GM23338 (cell line): ENCODE results near the gene PRMT5. TPM values are rescaled to one million over a fixed set of nuclear protein-coding genes. Genes with fewer than 3 reads are reported as not detected.

Experiments
- ATAC-seq: fragments of 200-7000 bp; cut with Tn5 transposase; 3 replicates; pipeline ENCODE4 v1.9.1; 2020
- DNase-seq: peaks from one replicate; pipeline ENCODE4 v3.0.0-alpha.2; 2015; ENCODE audit warnings: low spot score
- H2AFZ ChIP-seq: fragments of 200-600 bp; sonication (generic); 2 replicates; pipeline ENCODE4 v1.8.0; 2016; ENCODE audit warnings: antibody characterized with exemption, mild to moderate bottlenecking, moderate library complexity
- H3F3A ChIP-seq: fragments of 200-600 bp; sonication (generic); replicated peaks from 2 replicates; pipeline ENCODE4 v1.8.0; 2017; ENCODE audit warnings: antibody characterized with exemption, mixed run types, low read depth
- H3K27ac ChIP-seq: fragments of 200-600 bp; sonication (generic); 2 replicates; pipeline ENCODE4 v1.6.1; 2016; ENCODE audit warnings: low read depth
- H3K27me3 ChIP-seq: fragments of 200-600 bp; sonication (generic); 2 replicates; pipeline ENCODE4 v1.8.0; 2016; ENCODE audit warnings: mild to moderate bottlenecking, mixed run types, moderate library complexity; ENCODE audit not compliant: insufficient read depth
- H3K36me3 ChIP-seq: fragments of 200-600 bp; sonication (generic); 2 replicates; pipeline ENCODE4 v1.8.0; 2016; ENCODE audit warnings: mild to moderate bottlenecking; ENCODE audit not compliant: insufficient read depth
- H3K4me1 ChIP-seq: fragments of 200-600 bp; sonication (generic); 2 replicates; pipeline ENCODE4 v1.8.0; 2016; ENCODE audit warnings: mild to moderate bottlenecking, moderate library complexity; ENCODE audit not compliant: insufficient read depth
- H3K4me2 ChIP-seq: fragments of 200-600 bp; sonication (generic); 2 replicates; pipeline ENCODE4 v1.7.1; 2017; ENCODE audit warnings: mixed run types
- H3K4me3 ChIP-seq: fragments of 200-600 bp; sonication (generic); 2 replicates; pipeline ENCODE4 v1.6.1; 2016; ENCODE audit warnings: mixed run types
- H3K79me2 ChIP-seq: fragments of 200-600 bp; sonication (generic); replicated peaks from 2 replicates; pipeline ENCODE4 v1.8.0; 2017; ENCODE audit warnings: mild to moderate bottlenecking; ENCODE audit not compliant: insufficient read depth
- H3K9me2 ChIP-seq: fragments of 200-600 bp; sonication (generic); 2 replicates; pipeline ENCODE4 v1.8.0; 2017; ENCODE audit not compliant: insufficient read depth
- H4K20me1 ChIP-seq: fragments of 200-600 bp; sonication (generic); replicated peaks from 2 replicates; pipeline ENCODE4 v1.8.0; 2017; ENCODE audit warnings: mild to moderate bottlenecking; ENCODE audit not compliant: insufficient read depth
- H3K27ac Mint-ChIP-seq: 2 replicates; pipeline ENCODE4 v1.8.0; 2020; ENCODE audit warnings: inconsistent platforms, mild to moderate bottlenecking, moderate library complexity, mixed read lengths
- H3K27me3 Mint-ChIP-seq: 3 replicates; pipeline ENCODE4 v1.8.0; 2022; ENCODE audit warnings: low read depth, mild to moderate bottlenecking, moderate library complexity, mixed read lengths, inconsistent platforms; ENCODE audit not compliant: insufficient read depth, poor library complexity
- H3K36me3 Mint-ChIP-seq: 3 replicates; pipeline ENCODE4 v1.8.0; 2021; ENCODE audit warnings: low read depth, mild to moderate bottlenecking, inconsistent platforms, moderate library complexity, mixed read lengths
- H3K4me1 Mint-ChIP-seq: 3 replicates; pipeline ENCODE4 v1.8.0; 2020; ENCODE audit warnings: mild to moderate bottlenecking, inconsistent platforms, mixed read lengths
- H3K4me3 Mint-ChIP-seq: 3 replicates; pipeline ENCODE4 v1.8.0; 2021; ENCODE audit warnings: moderate library complexity, mild to moderate bottlenecking, inconsistent platforms, mixed read lengths
- H3K9me3 Mint-ChIP-seq: 3 replicates; pipeline ENCODE4 v1.8.0; 2020; ENCODE audit warnings: moderate library complexity, mild to moderate bottlenecking, inconsistent platforms, mixed read lengths
- CREB1 ChIP-seq: fragments of 250-450 bp; sonication (Bioruptor Pico); IDR thresholded peaks from 2 replicates; pipeline ENCODE4 v1.5.0; 2020; ENCODE audit warnings: low read depth, mild to moderate bottlenecking, moderate library complexity
- STAT1 ChIP-seq: IDR thresholded peaks from one replicate; pipeline ENCODE4 v1.6.1; 2016; ENCODE audit warnings: antibody characterized with exemption; ENCODE audit not compliant: unreplicated experiment
- ZNF114 ChIP-seq: fragments of 250-450 bp; sonication (Bioruptor Pico); IDR thresholded peaks from 2 replicates; pipeline ENCODE4 v1.5.0; 2020; ENCODE audit warnings: mild to moderate bottlenecking, moderate library complexity
- ZNF462 ChIP-seq: fragments of 250-450 bp; sonication (Bioruptor Pico); IDR thresholded peaks from 2 replicates; pipeline ENCODE4 v1.5.0; 2020; ENCODE audit warnings: mild to moderate bottlenecking, moderate library complexity
- polyA plus RNA-seq: library from polyadenylated mRNA; unstranded; fragments of >200 nt; fragmentation: Nextera tagmentation; extraction: Ambion mirVana; gene quantifications from 2 replicates; pipeline ENCODE4 v1.2.1, GENCODE V29; 2016
- total RNA-seq: library from RNA; depleted of rRNA; stranded (reverse); fragments of >200 nt; shearing (Covaris generic); gene quantifications from 2 replicates; pipeline ENCODE4 v1.2.3, GENCODE V29; 2014

Gene PRMT5
- total and polyA plus RNA-seq, 2 experiments from 2014 or later = 68.8 to 124 TPM

GRCh38 chr14:22887990-22888378 is 41.2 kb downstream of the PRMT5 start (continued):
- TF ChIP-seq ZNF462 (CRISPR knock-in tag) = no peak
- no peak for TF ChIP-seq ZNF114 (CRISPR knock-in tag)
- no peak for TF ChIP-seq STAT1

GRCh38 chr14:22887260-22887989 is 41.8 kb downstream of the PRMT5 start:
- peaks cover 36% of the 10 kb centered on the region for H3K4me1 Mint-ChIP-seq
- Histone ChIP-seq H3K4me2 (peak overlapping the region; percentile 82), H3K79me2 (no peaks in the 10 kb centered on the region), H3K4me1 (peaks cover 20% of the 10 kb centered on the region), H3K9me2 (no peaks in the 10 kb centered on the region), H4K20me1 (no peaks in the 10 kb centered on the region), H3K27me3 (peaks cover 17% of the 10 kb centered on the region), H3K36me3 (no peaks in the 10 kb centered on the region), H3F3A (no peaks in the 10 kb centered on the region; the same call in none of the 2 replicates), H2AFZ (no peak overlapping the region), H3K27ac (peak overlapping the region; percentile 71; the same call in 1 of the 2 replicates), H3K4me3 (peak overlapping the region; percentile 67)
- peaks cover 29% of the 10 kb centered on the region for H3K27me3 Mint-ChIP-seq
- peak overlapping the region; percentile 96 for H3K27ac Mint-ChIP-seq
- H3K4me3 Mint-ChIP-seq = peak overlapping the region; percentile 93
- no peaks in the 10 kb centered on the region; the same call in 2 of the 3 replicates for H3K9me3 Mint-ChIP-seq
- ATAC-seq = peak; percentile 66
- DNase-seq = peak; percentile 95
- H3K36me3 Mint-ChIP-seq = peaks cover 9% of the 10 kb centered on the region; the same call in 2 of the 3 replicates
- TF ChIP-seq CREB1 (CRISPR knock-in tag) (no peak), STAT1 (no peak)
